Activated effector memory CD4-positive, alpha-beta T cell treated with Interleukin-2 at 50 U/mL for 16 hours (primary cell): Measurements from ENCODE around the gene NFIA.

Experiments used
- DNase-seq: peaks from one replicate; pipeline ENCODE4 v3.0.0-alpha.2; 2020

NFIA gene

DNA sequence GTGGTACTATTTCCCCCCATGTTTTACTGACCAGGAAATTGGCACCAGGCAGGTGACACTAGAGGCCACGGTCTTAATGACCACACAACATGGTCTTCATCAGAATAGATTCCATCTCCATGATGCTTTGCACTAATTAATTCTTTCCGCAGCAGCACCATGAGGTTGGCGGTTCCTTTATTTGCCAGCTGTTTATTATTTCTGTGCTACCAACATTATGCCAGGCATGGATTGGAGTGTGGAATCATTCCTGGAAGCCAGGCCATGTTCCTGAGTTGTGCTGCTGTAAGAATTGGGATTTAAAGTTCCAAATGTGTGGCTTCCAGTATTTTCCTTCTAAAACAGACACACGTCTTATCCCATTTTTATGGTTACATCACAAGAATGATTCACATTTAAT is 107.8 kb downstream of the NFIA start:
- no peak for DNase-seq

DNA sequence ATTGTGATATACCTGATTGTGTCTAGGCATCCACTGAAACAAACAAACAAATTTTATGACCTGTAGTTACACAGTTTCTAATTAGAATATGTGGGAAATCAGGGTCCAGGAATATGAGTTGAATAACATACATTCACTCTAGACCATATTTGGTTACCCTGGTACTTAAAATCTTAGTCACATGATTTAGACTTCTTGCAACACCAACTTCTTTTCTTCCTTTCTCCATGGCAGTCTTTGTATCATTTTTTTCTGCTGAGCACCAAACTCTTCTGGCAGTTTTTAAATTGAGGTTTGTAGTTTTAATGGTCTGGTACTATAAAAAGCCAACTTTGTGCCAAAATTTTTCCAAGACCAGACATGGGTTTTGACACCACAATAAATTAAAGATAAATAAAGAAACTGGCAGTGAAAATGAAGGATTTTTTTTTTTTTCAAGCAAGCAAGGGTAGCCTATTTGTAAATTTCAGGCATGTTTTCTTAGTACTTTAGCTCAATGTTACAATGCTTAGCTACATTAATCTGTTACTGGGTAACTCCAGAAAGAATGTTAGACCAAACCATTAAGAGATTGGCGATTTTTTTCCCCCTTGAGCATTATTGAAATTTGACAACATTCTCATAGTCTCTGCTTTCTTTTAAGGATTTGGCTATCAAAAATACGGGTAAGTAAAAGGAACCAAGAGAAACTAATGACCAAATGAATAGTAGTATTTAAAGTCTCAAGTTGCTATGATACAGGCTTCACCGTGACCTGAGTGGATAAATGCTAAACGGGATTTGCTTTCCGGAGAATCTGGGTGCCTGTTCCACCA is 108.5 kb downstream of the NFIA start:
- DNase-seq: no peak

GRCh38 chr1:61191433-61191720 is 109.0 kb downstream of the NFIA start:
- DNase-seq: no peak

DNA sequence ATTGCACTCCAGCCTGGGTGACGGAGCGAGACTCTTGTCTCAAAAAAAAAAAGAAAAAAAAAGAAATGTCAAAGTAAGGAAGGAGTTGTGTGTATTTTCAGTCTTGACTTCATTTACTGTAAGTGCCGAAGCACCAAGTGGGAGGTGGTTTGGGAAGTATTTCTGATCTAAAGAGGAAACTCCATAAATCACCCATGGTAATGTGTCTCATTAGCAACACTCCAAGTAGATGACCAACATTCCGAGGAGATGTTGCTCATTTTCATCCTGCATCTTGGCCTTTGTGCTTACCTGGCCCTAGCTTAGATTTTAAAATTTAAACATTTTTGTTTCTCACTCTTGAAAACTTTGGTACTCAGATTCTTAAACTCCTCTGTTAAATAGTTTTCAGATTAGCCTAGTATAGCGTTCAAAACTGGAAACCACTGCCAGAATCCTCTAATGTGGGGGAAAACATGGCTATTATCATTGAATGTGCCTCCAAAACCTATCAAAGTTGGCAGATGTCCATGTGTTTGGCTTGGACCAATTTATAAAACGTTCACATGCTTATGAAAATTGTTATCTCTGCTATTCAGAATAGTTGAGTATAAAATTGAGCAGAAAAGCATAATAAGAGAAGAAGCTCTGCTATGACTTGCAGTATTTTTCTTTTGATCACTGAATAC is 110.4 kb downstream of the NFIA start:
- DNase-seq: no peak

- DNase-seq: no peak
These were observed 111.4 kb downstream of the NFIA start for GRCh38 chr1:61193808-61194207.

DNA sequence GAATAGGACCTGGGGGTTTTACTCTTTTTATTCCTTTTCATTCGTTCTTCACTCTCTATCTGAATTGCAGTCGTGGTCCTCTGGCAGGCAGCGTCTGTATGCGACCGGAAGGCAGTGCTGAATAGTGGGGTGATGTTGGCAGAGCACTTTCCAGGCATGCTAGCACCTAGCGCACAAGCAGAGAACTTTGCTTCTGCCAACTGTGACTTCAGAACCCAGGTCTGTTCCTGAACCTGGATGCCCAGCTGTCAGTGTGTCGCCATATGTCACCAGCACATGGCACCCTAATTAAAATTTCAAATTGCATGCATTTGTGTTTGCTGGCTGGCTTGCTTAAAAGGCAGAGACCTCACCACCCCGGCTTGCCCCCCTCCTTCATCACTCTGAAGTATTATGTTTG is 116.2 kb downstream of the NFIA start:
- DNase-seq: no peak

DNA sequence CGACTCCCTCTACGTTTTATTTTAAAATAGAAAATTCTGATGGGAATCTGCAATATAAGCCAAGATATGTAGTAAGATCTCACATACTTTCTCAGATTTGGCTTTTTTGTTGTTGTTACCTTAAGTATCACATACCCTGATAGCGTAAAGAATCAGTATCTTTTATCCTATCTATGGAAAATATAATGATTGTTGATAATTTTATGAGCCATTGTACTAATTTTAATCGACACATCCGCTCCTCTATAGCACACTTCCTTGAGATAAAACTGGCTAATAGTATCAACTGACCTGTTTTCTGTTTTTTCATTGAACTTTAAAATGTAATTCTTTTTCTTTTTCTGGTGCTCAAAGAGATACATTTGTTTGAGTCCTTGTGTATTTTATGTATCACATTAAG is 118.7 kb downstream of the NFIA start:
- no peak for DNase-seq

GRCh38 chr1:61202854-61203598 is 120.7 kb downstream of the NFIA start:
- DNase-seq: no peak

DNA sequence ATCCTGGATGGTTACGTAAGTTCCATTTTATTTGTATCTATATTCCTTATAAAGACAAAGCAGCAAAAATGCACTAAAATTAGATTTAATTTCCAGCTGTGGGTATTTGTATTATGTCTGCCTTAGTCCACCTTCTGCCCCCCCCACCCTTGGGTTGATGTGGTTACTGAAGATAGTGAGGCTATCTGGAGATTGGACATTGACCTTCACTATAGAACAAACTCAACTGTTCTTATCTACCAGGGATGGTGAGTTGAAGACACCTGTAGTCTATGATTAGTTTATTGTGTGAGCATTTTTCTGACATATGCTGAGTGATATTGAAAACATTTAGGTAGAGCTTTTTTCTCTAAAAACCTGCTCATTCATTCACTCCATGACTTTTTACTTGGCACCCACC is 122.2 kb downstream of the NFIA start:
- DNase-seq: no peak

DNA sequence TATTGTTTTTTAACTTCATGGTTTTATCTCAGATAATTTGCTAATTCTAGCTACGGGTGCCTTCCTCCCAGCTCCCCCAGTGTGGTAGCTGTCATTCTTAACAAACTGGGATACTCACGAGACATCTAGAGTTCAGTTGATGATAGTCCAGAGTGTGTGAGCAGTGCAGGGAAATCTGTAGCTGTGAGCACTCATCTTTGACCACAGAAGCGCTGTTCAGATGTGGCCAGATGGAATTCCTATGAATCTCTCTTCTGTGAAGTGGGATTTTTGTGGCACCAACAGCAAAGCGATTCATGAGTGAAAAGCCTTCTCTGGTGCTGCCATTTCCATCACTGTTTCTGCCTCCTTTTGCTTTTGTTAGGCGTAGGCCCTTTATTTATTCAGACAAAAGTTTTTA is 125.1 kb downstream of the NFIA start:
- DNase-seq: no peak

GRCh38 chr1:61208172-61208571 is 125.8 kb downstream of the NFIA start:
- DNase-seq: no peak

DNA sequence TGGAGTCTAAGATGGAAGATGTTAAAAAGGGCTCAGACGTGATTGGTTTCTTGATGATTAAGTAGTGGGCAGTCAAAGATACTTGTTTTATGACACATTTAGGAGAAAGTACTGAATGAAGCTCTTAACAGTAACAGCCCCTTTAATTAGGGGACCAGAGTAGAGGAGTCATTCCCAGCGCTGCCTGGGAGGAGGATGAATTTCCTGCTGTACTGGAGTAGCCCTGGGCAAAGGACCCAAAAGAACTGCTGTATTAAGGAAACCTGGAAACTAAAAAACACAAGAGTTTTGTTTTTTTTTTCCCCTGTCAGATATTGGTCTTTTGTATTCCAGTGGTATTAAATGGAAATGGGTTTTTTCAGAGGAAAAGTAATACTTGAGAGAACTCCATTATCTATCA is 126.5 kb downstream of the NFIA start:
- no peak for DNase-seq

DNA sequence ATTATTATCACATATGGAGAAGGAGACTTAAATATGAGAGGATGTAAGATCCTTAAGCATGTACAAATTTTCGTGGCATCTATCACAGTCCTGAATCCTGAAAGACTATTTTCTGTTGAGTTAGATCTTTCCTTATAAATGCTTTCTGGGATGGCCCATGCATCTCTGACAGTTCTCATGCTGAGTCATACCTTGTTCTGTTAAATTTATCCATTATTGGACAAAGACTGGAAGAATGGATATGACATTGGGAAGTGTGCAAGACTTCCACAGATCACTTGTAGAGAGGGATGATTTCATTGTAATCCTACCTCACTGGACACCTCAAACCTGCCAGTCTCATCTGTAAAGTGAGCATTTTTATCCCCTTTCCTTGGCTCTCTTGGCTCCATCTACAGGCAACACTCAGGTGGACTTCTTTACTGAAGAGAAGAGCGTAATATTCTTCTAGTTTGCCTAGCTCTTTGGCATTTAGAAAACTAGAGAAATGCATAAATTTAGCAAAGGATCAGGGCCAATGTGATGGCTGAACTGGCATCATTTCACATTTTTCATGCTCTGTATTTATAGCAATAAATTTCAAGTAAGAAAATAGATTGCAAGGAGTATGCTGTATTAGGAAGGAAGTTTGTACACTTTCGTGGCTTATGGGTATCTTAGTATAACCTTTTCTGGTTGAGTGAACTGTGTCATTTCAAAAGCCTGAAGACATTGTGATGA is 128.2 kb downstream of the NFIA start:
- no peak for DNase-seq

GRCh38 chr1:61213245-61214011 is 131.1 kb downstream of the NFIA start:
- DNase-seq: no peak

DNA sequence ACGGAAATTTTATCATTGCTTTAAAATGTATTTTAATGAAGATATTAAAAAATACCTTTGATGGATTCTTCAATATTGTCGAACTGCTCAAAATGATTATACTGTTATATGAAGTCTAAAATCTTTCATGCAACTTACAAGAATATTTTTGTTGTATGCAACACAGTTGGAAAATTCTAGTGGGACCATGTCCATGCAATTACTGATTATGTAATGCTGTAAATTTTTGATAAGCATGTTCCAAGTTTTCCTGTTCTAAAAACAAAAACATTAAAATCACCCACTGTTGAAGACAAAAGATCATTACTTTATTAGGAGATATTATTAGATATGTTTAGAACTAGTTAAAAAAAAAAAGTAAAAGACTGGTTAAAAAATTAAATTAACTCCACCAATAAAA is 132.8 kb downstream of the NFIA start:
- DNase-seq: no peak

- no peak for DNase-seq
These were observed 133.4 kb downstream of the NFIA start for GRCh38 chr1:61215676-61216289.

DNA sequence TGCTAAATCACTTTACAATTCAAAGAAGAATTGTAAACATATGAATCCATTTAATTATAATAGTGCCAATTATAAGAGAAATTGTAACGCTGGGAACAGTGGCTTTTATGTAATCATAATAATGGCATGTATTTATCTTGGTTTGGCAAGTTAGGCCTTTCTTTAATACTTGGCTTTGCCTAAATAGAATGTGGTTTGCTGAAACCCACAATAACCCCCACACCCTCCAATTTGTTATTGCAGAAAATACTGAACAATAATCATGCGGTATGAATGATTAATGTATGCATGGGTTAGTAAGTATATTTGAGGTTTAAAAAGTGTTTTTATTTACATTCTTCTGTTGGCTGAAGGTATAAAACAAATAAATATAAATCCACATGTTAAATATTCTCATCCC is 138.2 kb downstream of the NFIA start:
- no peak for DNase-seq

- no peak for DNase-seq
These were observed 139.3 kb downstream of the NFIA start for GRCh38 chr1:61221642-61222041.

- DNase-seq: no peak
These were observed 139.9 kb downstream of the NFIA start for GRCh38 chr1:61222240-61222639.

DNA sequence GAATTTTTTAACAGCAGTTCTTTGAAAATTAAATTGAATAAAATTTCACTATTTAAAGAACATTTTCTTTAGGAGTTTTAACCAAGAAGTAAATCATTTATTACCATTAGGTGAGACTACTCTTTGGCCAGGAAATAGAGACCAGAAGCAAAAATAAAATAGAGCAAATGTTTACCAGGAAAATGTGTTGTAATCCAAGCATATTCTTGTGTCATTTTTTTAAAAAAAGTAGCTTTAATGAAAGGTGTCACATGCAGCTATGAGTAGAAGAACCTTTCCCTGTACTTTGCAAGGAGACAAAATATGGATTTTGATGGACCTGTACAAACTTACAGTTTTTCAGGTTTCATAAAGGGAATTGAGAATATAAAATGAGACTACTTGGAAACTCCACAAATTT is 140.8 kb downstream of the NFIA start:
- DNase-seq: no peak

DNA sequence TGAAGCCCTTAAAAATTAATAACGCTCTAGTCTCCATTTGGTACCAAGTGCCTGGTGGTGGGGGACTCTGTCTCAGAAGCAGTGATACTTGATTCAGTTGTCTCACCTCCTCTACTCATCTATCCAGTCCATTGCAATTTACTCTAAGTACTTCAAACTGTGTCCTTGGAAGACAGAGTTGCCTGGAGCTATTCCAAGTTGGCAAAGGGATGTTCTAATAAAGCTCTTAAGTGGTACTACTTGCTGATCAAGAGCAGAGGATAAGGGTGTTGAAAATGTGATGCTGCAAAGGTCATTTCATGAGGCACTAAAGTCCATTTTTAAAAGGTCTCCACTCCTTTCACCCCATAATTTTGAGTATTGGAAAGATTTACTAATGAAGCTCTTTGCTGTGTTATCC is 142.2 kb downstream of the NFIA start:
- DNase-seq: no peak

- DNase-seq: no peak
These were observed 143.1 kb downstream of the NFIA start for GRCh38 chr1:61225478-61225877.
